Measurements from ENCODE around the gene AIF1. TPM values are rescaled to one million over a fixed set of nuclear protein-coding genes. Genes with fewer than 3 reads are reported as not detected.

Gene AIF1
- total and polyA plus RNA-seq, 2 donors from 2014 or later: 44.1 to 121 TPM

DNA sequence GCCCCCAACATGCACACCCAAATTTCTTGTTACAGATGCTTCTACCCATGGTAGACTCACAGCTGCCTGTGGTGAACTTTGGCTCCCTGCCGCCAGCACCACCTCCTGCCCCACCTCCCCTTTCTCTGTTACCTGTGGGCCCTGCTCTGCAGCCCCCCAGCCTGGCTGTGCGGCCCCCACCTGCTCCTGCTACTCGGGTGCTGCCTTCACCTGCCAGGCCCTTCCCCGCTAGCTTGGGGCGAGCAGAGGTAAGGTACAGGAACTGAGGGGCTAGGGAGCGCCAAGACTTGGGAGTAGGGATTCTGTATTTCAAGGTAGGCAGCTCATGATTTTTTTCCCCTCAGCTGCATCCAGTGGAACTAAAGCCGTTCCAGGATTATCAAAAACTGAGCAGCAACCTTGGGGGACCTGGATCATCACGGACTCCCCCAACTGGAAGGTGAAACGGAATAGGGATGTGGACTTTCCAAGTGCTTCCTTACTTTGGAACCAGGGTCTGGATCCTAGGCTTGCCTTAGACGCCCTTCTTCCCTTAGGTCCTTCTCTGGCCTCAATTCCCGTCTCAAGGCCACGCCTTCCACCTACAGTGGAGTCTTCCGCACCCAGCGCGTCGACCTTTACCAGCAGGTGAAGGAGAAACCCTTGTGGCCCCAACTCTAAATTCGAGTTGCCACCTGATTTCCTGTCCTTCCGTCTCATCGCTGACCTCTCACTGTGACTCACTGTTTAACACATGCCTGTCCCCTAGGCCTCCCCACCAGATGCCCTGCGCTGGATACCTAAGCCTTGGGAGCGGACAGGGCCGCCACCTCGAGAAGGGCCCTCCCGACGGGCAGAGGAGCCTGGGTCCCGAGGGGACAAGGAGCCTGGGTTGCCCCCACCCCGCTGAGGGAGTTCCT, 21.9 kb downstream of the AIF1 start:
- H3K4me1 ChIP-seq (ENCODE audit: control insufficient read depth in 2 of 3, insufficient read depth in 2 of 3, low read depth in 1 of 3, low read length in 3 of 3): no peaks in the 10 kb centered on the region
- no peaks in the 10 kb centered on the region for H3K27me3 ChIP-seq (ENCODE audit: control insufficient read depth, insufficient read depth, low read length)
- no peak overlapping the region for H3K27ac ChIP-seq (ENCODE audit: low read depth in 2 of 2, low read length in 2 of 2)
- peak in 1 of 5 donors; percentile 76 for DNase-seq
- H3K4me3 ChIP-seq (ENCODE audit: low read length in 3 of 3): no peak overlapping the region
- peaks cover 6 to 81% (median 44%) of the 10 kb centered on the region in 3 donors for H3K36me3 ChIP-seq (ENCODE audit: control insufficient read depth in 2 of 3, insufficient read depth in 3 of 3, low read length in 3 of 3)
- H3K9me3 ChIP-seq (ENCODE audit: control insufficient read depth in 2 of 3, insufficient read depth in 1 of 3, low read length in 3 of 3): no peaks in the 10 kb centered on the region
- intact Hi-C loops (cut with DNase I): no loop called here
- H3K9ac ChIP-seq (ENCODE audit: low read length in 3 of 3): no peak overlapping the region
- no peak for FAIRE-seq
- TF ChIP-seq, protein P1, sequence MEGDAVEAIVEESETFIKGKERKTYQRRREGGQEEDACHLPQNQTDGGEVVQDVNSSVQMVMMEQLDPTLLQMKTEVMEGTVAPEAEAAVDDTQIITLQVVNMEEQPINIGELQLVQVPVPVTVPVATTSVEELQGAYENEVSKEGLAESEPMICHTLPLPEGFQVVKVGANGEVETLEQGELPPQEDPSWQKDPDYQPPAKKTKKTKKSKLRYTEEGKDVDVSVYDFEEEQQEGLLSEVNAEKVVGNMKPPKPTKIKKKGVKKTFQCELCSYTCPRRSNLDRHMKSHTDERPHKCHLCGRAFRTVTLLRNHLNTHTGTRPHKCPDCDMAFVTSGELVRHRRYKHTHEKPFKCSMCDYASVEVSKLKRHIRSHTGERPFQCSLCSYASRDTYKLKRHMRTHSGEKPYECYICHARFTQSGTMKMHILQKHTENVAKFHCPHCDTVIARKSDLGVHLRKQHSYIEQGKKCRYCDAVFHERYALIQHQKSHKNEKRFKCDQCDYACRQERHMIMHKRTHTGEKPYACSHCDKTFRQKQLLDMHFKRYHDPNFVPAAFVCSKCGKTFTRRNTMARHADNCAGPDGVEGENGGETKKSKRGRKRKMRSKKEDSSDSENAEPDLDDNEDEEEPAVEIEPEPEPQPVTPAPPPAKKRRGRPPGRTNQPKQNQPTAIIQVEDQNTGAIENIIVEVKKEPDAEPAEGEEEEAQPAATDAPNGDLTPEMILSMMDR (IDR thresholded peaks at IDR 0.05; ENCODE audit: borderline replicate concordance, extremely low read depth, insufficient read depth): no peak

DNA sequence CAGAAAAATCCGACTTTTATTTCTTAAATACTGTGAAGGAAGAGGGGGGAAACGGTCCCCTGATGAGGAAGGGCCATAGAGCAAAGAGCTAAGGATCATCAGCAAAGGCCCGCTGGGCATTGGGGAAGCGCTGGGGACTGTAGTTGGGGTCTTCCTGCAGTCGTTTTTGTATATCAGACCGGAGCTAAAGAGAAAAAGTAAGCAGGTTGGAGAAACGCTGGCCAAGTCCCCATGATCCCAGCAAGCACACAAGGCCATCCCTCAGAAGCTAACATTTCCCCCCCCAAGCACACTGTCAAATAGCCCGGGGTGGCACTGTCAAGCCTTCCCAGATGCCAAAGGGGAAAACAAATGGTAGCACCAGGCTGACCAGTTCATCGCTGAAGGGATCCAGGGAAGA, 24.0 kb downstream of the AIF1 start:
- no peak for FAIRE-seq
- H3K27me3 ChIP-seq (ENCODE audit: control insufficient read depth, insufficient read depth, low read length): no peaks in the 10 kb centered on the region
- H3K4me1 ChIP-seq (ENCODE audit: control insufficient read depth in 2 of 3, insufficient read depth in 2 of 3, low read depth in 1 of 3, low read length in 3 of 3): no peaks in the 10 kb centered on the region
- no peaks in the 10 kb centered on the region for H3K9me3 ChIP-seq (ENCODE audit: control insufficient read depth in 2 of 3, insufficient read depth in 1 of 3, low read length in 3 of 3)
- intact Hi-C loops (cut with DNase I): no loop called here
- no peak overlapping the region for H3K27ac ChIP-seq (ENCODE audit: low read depth in 2 of 2, low read length in 2 of 2)
- DNase-seq: no peak
- peaks cover 3 to 85% (median 54%) of the 10 kb centered on the region in 3 donors for H3K36me3 ChIP-seq (ENCODE audit: control insufficient read depth in 2 of 3, insufficient read depth in 3 of 3, low read length in 3 of 3)
- TF ChIP-seq, protein P1 (IDR thresholded peaks at IDR 0.05; ENCODE audit: borderline replicate concordance, extremely low read depth, insufficient read depth): no peak
- H3K9ac ChIP-seq (ENCODE audit: low read length in 3 of 3): no peak overlapping the region
- H3K4me3 ChIP-seq (ENCODE audit: low read length in 3 of 3): no peak overlapping the region

DNA sequence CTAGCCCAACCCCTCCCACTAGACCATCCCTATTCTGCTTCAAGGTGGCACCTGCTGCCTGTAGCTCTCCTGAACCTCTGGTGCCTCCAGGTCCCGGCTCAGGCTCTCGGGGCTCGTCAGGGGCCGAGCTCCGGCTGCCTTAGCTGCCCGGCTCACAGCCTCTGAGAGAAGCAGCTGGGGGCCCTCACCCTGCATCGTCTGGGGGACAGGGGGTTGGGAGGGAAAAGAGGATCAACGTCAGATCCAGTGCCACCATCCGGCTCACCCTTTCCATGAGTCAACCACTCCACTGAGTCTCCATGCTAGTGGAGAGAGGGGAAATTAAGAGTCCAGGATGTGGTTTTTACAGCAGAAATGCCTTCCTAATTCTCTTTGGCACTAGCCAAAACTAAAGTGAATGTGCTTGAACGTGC, 24.4 kb downstream of the AIF1 start:
- TF ChIP-seq, protein P1 (IDR thresholded peaks at IDR 0.05; ENCODE audit: borderline replicate concordance, extremely low read depth, insufficient read depth): no peak
- peaks cover 5 to 85% (median 54%) of the 10 kb centered on the region in 3 donors for H3K36me3 ChIP-seq (ENCODE audit: control insufficient read depth in 2 of 3, insufficient read depth in 3 of 3, low read length in 3 of 3)
- intact Hi-C loops (cut with DNase I): no loop called here
- no peaks in the 10 kb centered on the region for H3K27me3 ChIP-seq (ENCODE audit: control insufficient read depth, insufficient read depth, low read length)
- no peaks in the 10 kb centered on the region for H3K9me3 ChIP-seq (ENCODE audit: control insufficient read depth in 2 of 3, insufficient read depth in 1 of 3, low read length in 3 of 3)
- FAIRE-seq: no peak
- H3K4me1 ChIP-seq (ENCODE audit: control insufficient read depth in 2 of 3, insufficient read depth in 2 of 3, low read depth in 1 of 3, low read length in 3 of 3): no peaks in the 10 kb centered on the region
- no peak overlapping the region for H3K4me3 ChIP-seq (ENCODE audit: low read length in 3 of 3)
- no peak overlapping the region for H3K27ac ChIP-seq (ENCODE audit: low read depth in 2 of 2, low read length in 2 of 2)
- DNase-seq: no peak
- no peak overlapping the region for H3K9ac ChIP-seq (ENCODE audit: low read length in 3 of 3)

Data from kidney (tissue), 14 donors.